ENCODE measurements around the gene PAPOLG. TPM values are rescaled to one million over a fixed set of nuclear protein-coding genes. Genes with fewer than 3 reads are reported as not detected.

The PAPOLG gene
- total RNA-seq, 1 experiment from 2014 or later: 26.0 TPM

GRCh38 chr2:60844105-60844504 lies 88.0 kb downstream of the PAPOLG start:
- 0 out of 2 replicates have a peak, but pooled peaks cover 2% of the 10 kb centered on the region for H3K27me3 ChIP-seq (ENCODE audit: control insufficient read depth, insufficient read depth, low read length)
- no peaks in the 10 kb centered on the region for H3K36me3 ChIP-seq (replicated peaks; ENCODE audit: control insufficient read depth, insufficient read depth, low read length)
- no peak overlapping the region for H3K4me3 ChIP-seq (ENCODE audit: insufficient read depth, low read depth, low read length)
- no peak for DNase-seq

DNA sequence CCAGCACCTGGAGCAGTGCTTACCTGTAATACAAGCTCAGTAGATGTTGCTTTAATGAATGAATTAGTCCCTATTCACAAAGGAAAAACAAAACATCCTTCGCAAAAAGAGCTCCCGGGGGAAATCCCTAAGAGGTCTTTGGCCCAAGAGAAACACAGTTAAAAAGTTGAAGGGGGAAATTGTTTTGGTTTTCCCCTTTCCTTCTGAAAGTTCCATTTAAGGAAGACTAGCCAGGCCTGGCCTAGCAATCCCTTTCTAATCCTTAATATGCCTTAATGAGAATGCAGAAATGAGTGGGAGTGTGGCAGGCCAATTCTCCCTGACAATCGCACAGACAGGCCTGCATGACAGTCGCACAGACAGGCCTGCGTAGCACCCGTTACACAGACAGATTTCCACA lies 91.8 kb downstream of the PAPOLG start:
- Histone ChIP-seq H3K36me3 (replicated peaks; ENCODE audit: control insufficient read depth, insufficient read depth, low read length) (no peaks in the 10 kb centered on the region), H3K27me3 (ENCODE audit: control insufficient read depth, insufficient read depth, low read length) (no peaks in the 10 kb centered on the region), H3K4me3 (ENCODE audit: insufficient read depth, low read depth, low read length) (no peak overlapping the region)
- DNase-seq: no peak

Other genes with a start within 250 kb of the PAPOLG start
- gene BCL11A, start 202.6 kb upstream of the PAPOLG start, total RNA-seq (2014; rRNA removed; shearing (Covaris generic)): 30.5 and 34.9 TPM in 2 replicates
- gene REL, start 125.3 kb downstream of the PAPOLG start, total RNA-seq (2014; rRNA removed; shearing (Covaris generic)): 3.5 and 4.5 TPM in 2 replicates